Measurements from ENCODE around the gene TSPAN32.

Gene TSPAN32

GRCh38 chr11:2312232-2313042, 10.6 kb downstream of the TSPAN32 start:
- no peak overlapping the region for H3K27ac ChIP-seq
- TF ChIP-seq ZFX (IDR thresholded peaks at IDR 0.05; ENCODE audit: borderline replicate concordance), result no peak
- TF ChIP-seq CTCF (IDR thresholded peaks at IDR 0.05), result peak; percentile 15; the same call in 1 of the 2 replicates

GRCh38 chr11:2313051-2313951, 11.5 kb downstream of the TSPAN32 start:
- no peak for TF ChIP-seq ZFX (IDR thresholded peaks at IDR 0.05; ENCODE audit: borderline replicate concordance)
- no peak for TF ChIP-seq CTCF (IDR thresholded peaks at IDR 0.05)
- H3K27ac ChIP-seq, result no peak overlapping the region

- no peak overlapping the region for H3K27ac ChIP-seq
- TF ChIP-seq ZFX (IDR thresholded peaks at IDR 0.05; ENCODE audit: borderline replicate concordance) (no peak), CTCF (IDR thresholded peaks at IDR 0.05) (no peak)
Observed at GRCh38 chr11:2314136-2314524, 12.3 kb downstream of the TSPAN32 start.

GRCh38 chr11:2314525-2315394, 12.9 kb downstream of the TSPAN32 start:
- no peak overlapping the region for H3K27ac ChIP-seq

GRCh38 chr11:2315395-2316168, 13.8 kb downstream of the TSPAN32 start:
- no peak overlapping the region for H3K27ac ChIP-seq
- TF ChIP-seq ZFX (IDR thresholded peaks at IDR 0.05; ENCODE audit: borderline replicate concordance) (no peak), CTCF (IDR thresholded peaks at IDR 0.05) (no peak)

More at GRCh38 chr11:2314525-2315394, 12.9 kb downstream of the TSPAN32 start:
- TF ChIP-seq CTCF (IDR thresholded peaks at IDR 0.05) (no peak), ZFX (IDR thresholded peaks at IDR 0.05; ENCODE audit: borderline replicate concordance) (no peak)
